Hematopoietic multipotent progenitor cell treated with erythropoietin and hydrocortisone succinate and interleukin-3 and kit ligand, for 8 days (in vitro differentiated cells): ENCODE results near the gene SPTLC2.
"Not testable (repeated sequence)": the region's sequence is repeated elsewhere in the genome, so short reads cannot be mapped to it uniquely, and the experiment has no call there.

ENCODE experiments used
- DNase-seq: peaks from one replicate; pipeline ENCODE4 v3.0.0-alpha.2; 2015

Gene SPTLC2

DNA sequence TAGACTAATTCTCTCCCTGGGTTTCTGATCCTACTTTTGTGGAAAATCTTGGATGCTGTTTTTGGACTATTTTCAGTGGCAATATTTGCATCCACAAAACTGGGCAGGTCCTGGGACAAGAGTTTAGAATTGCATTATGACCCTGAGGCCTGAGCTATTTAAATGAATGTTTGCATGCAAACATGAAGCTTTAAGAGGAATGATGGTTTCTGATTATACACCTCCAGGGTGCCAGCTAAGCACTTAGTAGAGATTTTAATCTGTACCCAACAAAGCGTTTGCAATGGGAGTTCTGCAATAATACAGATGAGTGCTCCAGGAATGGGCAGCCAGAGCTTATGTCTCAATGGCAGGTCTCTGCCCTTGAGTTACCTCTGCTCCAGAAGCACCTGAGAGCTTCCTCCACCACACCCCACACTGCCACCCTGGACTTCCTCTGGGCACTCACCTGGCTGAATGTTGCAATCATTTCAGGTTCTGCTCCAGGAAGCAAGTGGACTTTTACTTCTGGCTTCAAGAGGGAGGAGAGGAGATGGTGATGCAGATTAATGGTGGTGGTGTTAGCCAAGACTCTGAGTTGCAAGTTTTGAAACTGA lies 6.0 kb upstream of the SPTLC2 start:
- no peak for DNase-seq

- DNase-seq: no peak
Observed at GRCh38 chr14:77620222-77620870, 3.9 kb upstream of the SPTLC2 start.

DNA sequence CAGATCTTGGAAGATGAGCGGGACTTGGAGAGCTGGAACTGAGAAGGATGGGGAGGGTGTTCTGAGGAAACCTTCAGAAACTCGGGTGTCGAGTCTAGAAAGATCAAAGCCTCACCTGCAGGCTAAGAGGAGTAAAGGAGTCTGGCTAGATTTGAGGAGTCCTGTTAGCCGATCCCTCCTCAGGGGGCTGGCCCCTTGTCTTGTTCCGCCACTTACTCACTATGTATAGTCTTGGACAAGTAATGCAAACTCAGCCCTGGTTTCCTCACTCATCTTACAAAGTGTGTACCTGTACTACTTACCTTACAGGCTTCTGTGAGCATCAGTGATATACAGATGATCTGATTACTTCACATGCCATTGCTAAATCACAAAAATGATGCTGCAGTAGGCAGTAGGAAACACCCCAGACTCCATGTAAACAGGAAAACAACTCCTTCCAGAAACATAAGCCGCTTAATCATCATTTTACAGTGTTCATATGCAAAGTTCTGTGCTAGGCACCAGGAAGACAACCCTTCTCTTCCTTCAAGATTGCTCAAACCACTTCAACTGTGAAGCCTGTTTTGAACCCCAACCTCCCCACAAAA lies 2.0 kb upstream of the SPTLC2 start:
- DNase-seq: no peak

DNA sequence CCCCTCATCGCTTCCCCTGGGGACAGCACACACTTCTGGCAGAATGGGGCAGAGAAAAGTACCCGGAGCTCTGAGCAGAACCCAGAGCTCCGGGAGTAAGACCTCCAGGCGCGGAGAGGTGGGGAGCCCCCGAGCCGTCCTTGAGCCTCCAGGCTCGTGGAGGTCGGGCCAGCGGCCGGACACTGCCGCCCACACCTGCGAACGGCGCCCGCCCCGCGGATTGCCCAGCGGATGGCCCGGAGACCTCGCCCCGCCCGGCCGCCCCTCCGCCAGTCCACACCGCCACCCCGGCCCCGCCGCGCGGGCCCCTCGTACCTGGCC lies 344 bp downstream of the SPTLC2 start:
- no peak for DNase-seq

- peak; percentile 82 for DNase-seq
Observed at GRCh38 chr14:77615361-77616132, 890 bp downstream of the SPTLC2 start.

DNA sequence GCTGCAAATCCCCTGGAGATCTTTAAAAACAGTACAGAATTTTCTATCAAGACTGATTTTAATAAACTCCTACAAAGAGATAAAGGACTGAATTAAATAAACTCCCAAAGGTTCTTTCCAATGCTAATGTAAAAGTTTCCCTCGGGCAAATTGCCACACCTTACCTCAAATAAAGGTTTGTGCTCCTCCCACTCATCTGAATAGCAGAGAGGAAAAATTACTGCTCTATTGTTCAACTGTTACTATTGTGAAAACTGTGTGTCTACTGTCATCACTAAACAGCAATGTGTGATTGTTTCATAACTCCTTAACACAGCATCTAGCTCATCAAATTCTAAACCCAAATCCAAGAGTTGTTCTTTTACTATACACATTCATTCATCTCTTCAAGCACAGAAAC lies 3.2 kb downstream of the SPTLC2 start:
- DNase-seq: no peak

DNA sequence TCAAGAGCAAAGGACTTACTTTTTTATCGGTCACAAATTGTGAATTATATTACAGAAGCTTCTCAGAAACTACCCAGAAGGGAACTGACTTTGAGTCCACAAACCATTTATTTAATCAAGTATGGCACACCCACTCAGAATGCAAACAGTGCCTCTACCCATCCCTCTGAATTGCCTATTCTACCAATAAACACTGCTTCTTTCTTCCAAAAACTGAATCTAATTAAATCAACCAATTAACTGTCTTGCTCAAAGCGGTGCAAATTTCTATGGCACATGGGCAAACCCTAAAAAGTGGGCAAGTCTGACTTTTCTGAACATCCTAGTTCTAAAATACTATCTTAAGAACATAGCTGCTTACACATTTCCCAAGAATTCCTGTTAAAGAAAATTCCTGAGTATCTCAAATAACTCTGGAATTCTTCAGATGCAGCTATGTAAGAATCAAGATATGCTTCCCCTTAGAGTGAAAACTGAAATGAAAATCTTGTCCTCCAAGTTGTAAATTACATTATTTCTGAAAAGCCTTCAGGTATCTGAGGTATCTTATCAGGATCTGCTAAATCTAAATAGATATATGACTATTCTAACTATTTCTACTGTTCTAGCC lies 4.3 kb downstream of the SPTLC2 start:
- DNase-seq: no peak

- no peak for DNase-seq
Observed at GRCh38 chr14:77610553-77610952, 5.9 kb downstream of the SPTLC2 start.

DNA sequence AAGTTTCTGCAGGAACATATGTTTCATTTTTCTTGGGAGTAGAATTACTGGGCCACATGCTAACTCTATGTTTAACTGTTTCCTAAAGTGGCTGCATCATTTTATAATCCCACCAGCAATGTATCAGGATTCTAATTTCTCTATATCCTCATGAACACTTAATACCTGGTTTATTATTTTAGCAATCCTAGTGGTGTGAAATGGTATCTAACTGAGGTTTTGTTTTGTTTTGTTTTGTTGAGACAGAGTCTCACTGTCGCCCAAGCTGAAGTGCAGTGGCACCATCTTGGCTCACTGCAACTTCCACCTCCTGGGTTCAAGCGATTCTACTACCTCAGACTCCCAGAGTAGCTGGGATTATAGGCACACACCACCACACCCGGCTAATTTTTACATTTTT lies 6.5 kb downstream of the SPTLC2 start:
- no peak for DNase-seq

- DNase-seq: peak; percentile 75
Observed at GRCh38 chr14:77607741-77608302, 8.6 kb downstream of the SPTLC2 start.

DNA sequence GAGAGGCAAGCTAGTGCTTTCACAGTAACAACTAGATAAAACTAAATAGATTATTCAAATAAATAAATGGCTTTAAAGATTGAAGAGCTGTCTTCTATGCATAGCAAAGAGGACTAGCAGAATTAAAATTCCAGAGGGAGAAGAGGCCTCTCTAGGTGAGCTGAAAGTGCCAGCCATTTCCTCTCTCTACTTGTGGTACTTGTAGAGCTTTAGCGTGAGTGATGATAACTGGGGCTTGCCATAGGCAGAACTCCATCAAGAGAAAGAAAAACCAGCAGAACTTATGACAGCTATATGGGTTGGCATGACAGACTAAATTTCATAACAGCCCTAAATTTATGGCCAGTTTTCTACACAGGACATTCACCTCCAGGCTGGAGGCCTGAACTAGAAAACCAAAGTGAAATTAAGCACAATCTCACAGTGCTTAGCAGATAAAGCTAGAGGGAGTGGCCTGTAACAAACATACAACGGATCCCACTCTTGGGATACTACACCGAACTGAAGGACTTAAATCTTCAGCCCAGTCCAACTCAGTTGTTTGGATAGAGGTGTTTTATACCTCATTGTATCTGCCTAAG lies 11.0 kb downstream of the SPTLC2 start:
- DNase-seq: no peak

GRCh38 chr14:77603654-77604255 lies 12.7 kb downstream of the SPTLC2 start:
- no peak for DNase-seq

DNA sequence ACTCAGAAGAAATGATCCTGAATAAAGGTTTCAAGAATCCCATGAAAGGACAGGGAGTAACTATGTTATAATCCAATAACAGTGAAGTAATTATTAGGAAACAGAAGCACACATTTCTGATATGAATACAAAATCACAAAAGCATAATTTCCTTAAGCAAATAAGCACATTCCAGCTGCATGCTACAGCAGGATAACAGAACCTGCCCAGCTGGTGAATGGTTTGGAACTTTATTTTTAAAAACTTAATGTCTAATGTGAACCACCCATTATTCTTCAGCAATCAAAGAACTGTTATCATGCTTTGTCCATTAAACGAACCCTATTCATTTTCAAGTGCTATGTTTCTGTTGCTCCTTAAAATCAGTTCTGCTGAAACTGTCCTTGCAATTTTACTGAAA lies 13.4 kb downstream of the SPTLC2 start:
- no peak for DNase-seq

- no peak for DNase-seq
Observed at GRCh38 chr14:77601846-77602619, 14.4 kb downstream of the SPTLC2 start.

DNA sequence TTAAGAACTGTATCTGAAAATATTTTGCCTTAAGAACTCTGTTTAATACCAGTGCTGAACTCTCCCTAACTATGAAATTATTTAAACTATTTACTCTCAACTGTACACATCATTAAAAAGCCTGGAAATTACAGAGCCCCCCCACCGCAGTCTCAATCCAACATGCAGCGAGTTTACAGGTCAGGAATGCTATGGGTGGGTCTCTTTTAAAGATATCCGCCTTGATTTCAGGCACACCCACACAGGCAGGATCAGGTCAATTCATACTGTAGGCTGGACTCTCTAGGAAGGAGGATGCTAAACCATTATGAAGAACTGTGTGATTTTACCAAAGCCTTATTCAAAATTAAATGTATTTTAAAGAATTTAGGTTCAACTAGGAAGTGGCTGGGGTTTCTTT lies 16.5 kb downstream of the SPTLC2 start:
- no peak for DNase-seq

GRCh38 chr14:77598366-77599070 lies 17.9 kb downstream of the SPTLC2 start:
- DNase-seq: no peak

DNA sequence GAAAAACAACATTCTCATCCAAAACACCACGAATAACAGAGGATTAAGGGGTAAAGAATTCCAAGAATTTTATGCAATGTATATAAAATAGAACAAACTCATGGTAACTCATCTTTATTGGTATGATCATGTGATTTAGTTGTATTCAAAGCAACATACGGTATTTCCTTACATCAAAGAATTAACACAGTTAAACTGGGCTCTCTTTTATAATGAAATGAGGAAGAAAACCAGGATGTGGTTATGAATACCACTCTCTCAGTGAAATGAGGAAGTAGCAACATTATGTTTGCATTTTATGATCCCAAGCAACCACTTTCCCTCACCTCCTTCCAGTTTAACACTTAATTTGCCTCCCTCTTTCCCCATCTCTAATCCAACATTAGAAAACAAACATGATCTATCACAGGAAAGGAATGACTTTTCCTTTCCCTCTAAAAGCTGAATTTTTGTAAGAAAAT lies 22.9 kb downstream of the SPTLC2 start:
- DNase-seq: peak; percentile 60

- no peak for DNase-seq
Observed at GRCh38 chr14:77590845-77591485, 25.5 kb downstream of the SPTLC2 start.

GRCh38 chr14:77589099-77589498 lies 27.3 kb downstream of the SPTLC2 start:
- DNase-seq: no peak

DNA sequence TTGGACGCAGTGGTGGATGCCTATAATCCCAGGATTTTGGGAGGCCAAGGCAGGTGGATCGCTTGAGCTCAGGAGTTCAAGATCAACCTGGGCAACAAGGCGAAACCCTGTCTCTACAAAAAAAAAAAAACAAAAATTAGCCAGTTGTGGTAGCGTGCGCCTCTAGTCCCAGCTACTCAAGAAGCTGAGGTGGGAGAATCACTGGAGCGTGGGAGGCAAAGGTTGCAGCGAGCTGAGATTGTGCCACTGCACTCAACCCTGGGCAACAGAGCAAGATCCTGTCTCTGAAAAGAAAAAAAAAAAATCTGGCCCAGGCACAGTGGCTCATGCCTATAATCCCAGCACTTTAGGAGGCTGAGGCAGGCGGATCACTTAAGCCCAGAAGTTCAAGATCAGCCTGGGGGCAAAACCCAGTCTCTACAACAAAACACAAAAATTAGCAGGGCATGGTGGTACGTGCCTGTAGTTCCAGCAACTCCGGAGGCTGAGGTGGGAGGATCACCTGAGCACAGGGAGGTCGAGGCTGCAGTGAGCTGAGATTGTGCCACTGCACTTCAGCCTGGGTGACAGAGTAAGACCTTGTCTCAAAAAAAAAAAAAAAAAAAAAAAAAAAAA lies 27.9 kb downstream of the SPTLC2 start:
- not testable (repeated sequence) for DNase-seq
